HL-60 (cell line): ENCODE results near the gene CD82.
A peak's percentile ranks its signal among the peaks of the same experiment; 100 is the strongest.

Experiments
- POLR2AphosphoS5 ChIP-seq: IDR thresholded peaks from 2 replicates; pipeline ENCODE4 v1.6.1; 2012; ENCODE audit warnings: low read depth
- SPI1 ChIP-seq: IDR thresholded peaks from 2 replicates; pipeline ENCODE4 v1.6.1; 2012; ENCODE audit warnings: low read depth, mild to moderate bottlenecking, borderline replicate concordance
- TF ChIP-seq, protein P1 (sequence below): IDR thresholded peaks from one replicate; pipeline ENCODE4 v1.5.1; 2011; ENCODE audit warnings: low read length, control low read depth, inconsistent platforms; ENCODE audit not compliant: insufficient read depth

- TF ChIP-seq, protein P1, sequence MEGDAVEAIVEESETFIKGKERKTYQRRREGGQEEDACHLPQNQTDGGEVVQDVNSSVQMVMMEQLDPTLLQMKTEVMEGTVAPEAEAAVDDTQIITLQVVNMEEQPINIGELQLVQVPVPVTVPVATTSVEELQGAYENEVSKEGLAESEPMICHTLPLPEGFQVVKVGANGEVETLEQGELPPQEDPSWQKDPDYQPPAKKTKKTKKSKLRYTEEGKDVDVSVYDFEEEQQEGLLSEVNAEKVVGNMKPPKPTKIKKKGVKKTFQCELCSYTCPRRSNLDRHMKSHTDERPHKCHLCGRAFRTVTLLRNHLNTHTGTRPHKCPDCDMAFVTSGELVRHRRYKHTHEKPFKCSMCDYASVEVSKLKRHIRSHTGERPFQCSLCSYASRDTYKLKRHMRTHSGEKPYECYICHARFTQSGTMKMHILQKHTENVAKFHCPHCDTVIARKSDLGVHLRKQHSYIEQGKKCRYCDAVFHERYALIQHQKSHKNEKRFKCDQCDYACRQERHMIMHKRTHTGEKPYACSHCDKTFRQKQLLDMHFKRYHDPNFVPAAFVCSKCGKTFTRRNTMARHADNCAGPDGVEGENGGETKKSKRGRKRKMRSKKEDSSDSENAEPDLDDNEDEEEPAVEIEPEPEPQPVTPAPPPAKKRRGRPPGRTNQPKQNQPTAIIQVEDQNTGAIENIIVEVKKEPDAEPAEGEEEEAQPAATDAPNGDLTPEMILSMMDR, result peak; percentile 44
- TF ChIP-seq POLR2AphosphoS5 (no peak), SPI1 (no peak)
These were observed 8.6 kb upstream of the CD82 start for GRCh38 chr11:44556735-44557409.
